Measurements from ENCODE around the gene REXO4.

Gene REXO4

GRCh38 chr9:133449760-133450159 lies 31.9 kb upstream of the REXO4 start:
- no peak for DNase-seq

- no peak for DNase-seq
Observed at GRCh38 chr9:133448487-133448972, 30.7 kb upstream of the REXO4 start.

GRCh38 chr9:133445293-133445969 lies 27.6 kb upstream of the REXO4 start:
- DNase-seq = no peak

GRCh38 chr9:133443982-133444381 lies 26.2 kb upstream of the REXO4 start:
- no peak for DNase-seq

GRCh38 chr9:133443248-133443647 lies 25.4 kb upstream of the REXO4 start:
- no peak for DNase-seq

GRCh38 chr9:133441571-133441970 lies 23.8 kb upstream of the REXO4 start:
- DNase-seq = no peak

GRCh38 chr9:133440874-133441273 lies 23.1 kb upstream of the REXO4 start:
- no peak for DNase-seq

- DNase-seq = no peak
Observed at GRCh38 chr9:133439337-133439736, 21.5 kb upstream of the REXO4 start.

- no peak for DNase-seq
Observed at GRCh38 chr9:133437753-133438531, 20.1 kb upstream of the REXO4 start.

GRCh38 chr9:133436681-133437080 lies 18.9 kb upstream of the REXO4 start:
- DNase-seq = no peak

GRCh38 chr9:133433351-133433843 lies 15.6 kb upstream of the REXO4 start:
- no peak for DNase-seq

- DNase-seq = no peak
Observed at GRCh38 chr9:133430244-133430643, 12.4 kb upstream of the REXO4 start.

GRCh38 chr9:133429641-133430161 lies 11.9 kb upstream of the REXO4 start:
- DNase-seq = peak; percentile 55

GRCh38 chr9:133429214-133429613 lies 11.4 kb upstream of the REXO4 start:
- DNase-seq = no peak

GRCh38 chr9:133428617-133429101 lies 10.8 kb upstream of the REXO4 start:
- peak; percentile 68 for DNase-seq

GRCh38 chr9:133427658-133428348 lies 10.0 kb upstream of the REXO4 start:
- no peak for DNase-seq

GRCh38 chr9:133426011-133426410 lies 8.2 kb upstream of the REXO4 start:
- no peak for DNase-seq

- no peak for DNase-seq
Observed at GRCh38 chr9:133425049-133425632, 7.3 kb upstream of the REXO4 start.

GRCh38 chr9:133424187-133424586 lies 6.4 kb upstream of the REXO4 start:
- DNase-seq = no peak

GRCh38 chr9:133423216-133423615 lies 5.4 kb upstream of the REXO4 start:
- no peak for DNase-seq

GRCh38 chr9:133421615-133422542 lies 4.1 kb upstream of the REXO4 start, which contains the start of gene ADAMTS13:
Gene ADAMTS13, plus strand, starts transcription at chr9:133422367. Its CDS starts 77 bp downstream, at chr9:133422444.
- DNase-seq = no peak
